GM12864 (cell line): ENCODE measurements around the gene QPRT.
"Not testable (repeated sequence)": the region's sequence is repeated elsewhere in the genome, so short reads cannot be mapped to it uniquely, and the experiment has no call there.

ENCODE experiments used
- DNase-seq: peaks from one replicate; pipeline ENCODE4 v3.0.0-alpha.2; 2011; ENCODE audit warnings: low read depth
- H3K4me3 ChIP-seq: 2 replicates; pipeline ENCODE4 v1.5.1; 2011; ENCODE audit warnings: mild to moderate bottlenecking, low read depth, low read length, control low read depth
- CTCF ChIP-seq: IDR thresholded peaks from 2 replicates; pipeline ENCODE4 v1.5.1; 2011; ENCODE audit warnings: low read depth, mild to moderate bottlenecking, moderate library complexity, low read length, control low read depth, inconsistent platforms; ENCODE audit errors: missing control alignments

Gene QPRT

GRCh38 chr16:29745121-29745852, 66.3 kb downstream of the QPRT start:
- TF ChIP-seq CTCF = no peak
- DNase-seq = no peak
- peak overlapping the region; percentile 54 for H3K4me3 ChIP-seq

- TF ChIP-seq CTCF = no peak
- H3K4me3 ChIP-seq = peak within 1 kb of the TSS; percentile 54
- DNase-seq = peak; percentile 78
Measured at GRCh38 chr16:29745853-29746345, 66.9 kb downstream of the QPRT start, which contains the start of gene C16orf54. TSS of gene C16orf54 (minus strand) at chr16:29745990. CDS start at chr16:29744951, 1,039 bp downstream.

- DNase-seq = not testable (repeated sequence)
- H3K4me3 ChIP-seq = peak overlapping the region; percentile 54
Measured at GRCh38 chr16:29746518-29746917, 67.5 kb downstream of the QPRT start.
